Measurements from ENCODE around the gene GRIA1. TPM values are rescaled to one million over a fixed set of nuclear protein-coding genes. Genes with fewer than 3 reads are reported as not detected.

Gene GRIA1
- total RNA-seq, 1 donor from 2014 or later = 3.3 TPM

GRCh38 chr5:153476767-153477166 is 13.7 kb upstream of the GRIA1 start:
- Histone ChIP-seq H3K4me2 (no peak overlapping the region), H3F3A (ENCODE audit: low read depth) (no peaks in the 10 kb centered on the region), H3K9ac (no peak overlapping the region), H3K4me1 (no peaks in the 10 kb centered on the region), H2AFZ (replicated peaks) (no peak overlapping the region), H3K36me3 (no peaks in the 10 kb centered on the region), H3K9me3 (ENCODE audit: low read depth) (no peaks in the 10 kb centered on the region), H3K27ac (no peak overlapping the region), H3K79me2 (ENCODE audit: low read depth) (no peaks in the 10 kb centered on the region), H3K27me3 (no peaks in the 10 kb centered on the region), H3K4me3 (no peak overlapping the region), H4K20me1 (ENCODE audit: low read depth) (no peaks in the 10 kb centered on the region)
- Mint-ChIP-seq H3K27me3 (ENCODE audit: insufficient read depth, low read depth) (no peaks in the 10 kb centered on the region), H3K4me1 (peaks cover 3% of the 10 kb centered on the region), H3K9me3 (peaks cover 11% of the 10 kb centered on the region), H3K27ac (no peak overlapping the region), H3K4me3 (no peak overlapping the region), H3K36me3 (no peaks in the 10 kb centered on the region)
- DNase-seq (ENCODE audit: low spot score) = no peak
- no peak for TF ChIP-seq EZH2 (IDR thresholded peaks at IDR 0.05)
- no peak for TF ChIP-seq EZH2phosphoT487 (IDR thresholded peaks at IDR 0.05)

- H3K79me2 ChIP-seq (ENCODE audit: low read depth) = no peaks in the 10 kb centered on the region
- H3K27ac Mint-ChIP-seq = no peak overlapping the region
- H3K9me3 Mint-ChIP-seq = peaks cover 3% of the 10 kb centered on the region
- H3K9me3 ChIP-seq (ENCODE audit: low read depth) = no peaks in the 10 kb centered on the region
- H3K4me1 Mint-ChIP-seq = peaks cover 3% of the 10 kb centered on the region
- no peaks in the 10 kb centered on the region for H3K27me3 ChIP-seq
- H3K9ac ChIP-seq = no peak overlapping the region
- no peak overlapping the region for H3K4me2 ChIP-seq
- no peak for TF ChIP-seq EZH2 (IDR thresholded peaks at IDR 0.05)
- TF ChIP-seq CTCF (IDR thresholded peaks at IDR 0.05) = no peak
- no peak for TF ChIP-seq EZH2phosphoT487 (IDR thresholded peaks at IDR 0.05)
- H3K4me3 ChIP-seq = no peak overlapping the region
- no peak overlapping the region for H2AFZ ChIP-seq (replicated peaks)
- no peak overlapping the region for H3K4me3 Mint-ChIP-seq
- no peak overlapping the region for H3K27ac ChIP-seq
- no peaks in the 10 kb centered on the region for H3K36me3 Mint-ChIP-seq
- H3F3A ChIP-seq (ENCODE audit: low read depth) = no peaks in the 10 kb centered on the region
- H4K20me1 ChIP-seq (ENCODE audit: low read depth) = no peaks in the 10 kb centered on the region
- no peak for DNase-seq (ENCODE audit: low spot score)
- H3K36me3 ChIP-seq = no peaks in the 10 kb centered on the region
- no peaks in the 10 kb centered on the region for H3K27me3 Mint-ChIP-seq (ENCODE audit: insufficient read depth, low read depth)
- no peaks in the 10 kb centered on the region for H3K4me1 ChIP-seq
Observed at GRCh38 chr5:153480401-153480800, 10.1 kb upstream of the GRIA1 start.

DNA sequence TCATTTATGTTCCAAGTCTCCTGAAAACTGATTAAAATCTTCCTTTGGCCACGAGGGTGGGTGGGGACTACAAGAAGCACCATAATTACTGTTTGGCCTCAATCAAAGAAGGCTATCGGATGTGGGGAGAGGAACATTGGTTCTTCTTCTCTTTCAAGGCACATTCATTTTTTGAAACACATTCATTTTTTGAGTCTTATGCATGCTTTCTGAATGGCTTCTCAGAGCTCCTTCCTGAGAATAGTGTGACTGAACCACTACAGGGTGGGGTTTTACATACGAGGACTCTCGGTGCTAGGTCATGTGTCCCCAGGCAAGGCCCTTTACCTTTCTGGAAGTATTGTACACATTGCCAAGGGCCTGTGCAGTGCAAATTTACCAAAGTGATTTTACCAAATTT is 7.0 kb upstream of the GRIA1 start:
- H3K4me2 ChIP-seq = no peak overlapping the region
- H3K9me3 ChIP-seq (ENCODE audit: low read depth) = no peaks in the 10 kb centered on the region
- Mint-ChIP-seq H3K4me3 (no peak overlapping the region), H3K4me1 (peaks cover 6% of the 10 kb centered on the region), H3K36me3 (no peaks in the 10 kb centered on the region), H3K27me3 (ENCODE audit: insufficient read depth, low read depth) (no peaks in the 10 kb centered on the region), H3K9me3 (no peaks in the 10 kb centered on the region), H3K27ac (no peak overlapping the region)
- H3F3A ChIP-seq (ENCODE audit: low read depth) = no peaks in the 10 kb centered on the region
- H3K79me2 ChIP-seq (ENCODE audit: low read depth) = no peaks in the 10 kb centered on the region
- peaks cover 6% of the 10 kb centered on the region for H3K4me1 ChIP-seq
- H4K20me1 ChIP-seq (ENCODE audit: low read depth) = no peaks in the 10 kb centered on the region
- no peak overlapping the region for H2AFZ ChIP-seq (replicated peaks)
- no peaks in the 10 kb centered on the region for H3K36me3 ChIP-seq
- no peak for DNase-seq (ENCODE audit: low spot score)
- H3K4me3 ChIP-seq = no peak overlapping the region
- H3K27me3 ChIP-seq = no peaks in the 10 kb centered on the region
- H3K27ac ChIP-seq = no peak overlapping the region
- no peak overlapping the region for H3K9ac ChIP-seq
- TF ChIP-seq EZH2phosphoT487 (IDR thresholded peaks at IDR 0.05) = no peak
- TF ChIP-seq EZH2 (IDR thresholded peaks at IDR 0.05) = no peak
- no peak for TF ChIP-seq CTCF (IDR thresholded peaks at IDR 0.05)

- H3F3A ChIP-seq (ENCODE audit: low read depth) = peaks cover 5% of the 10 kb centered on the region
- H4K20me1 ChIP-seq (ENCODE audit: low read depth) = no peaks in the 10 kb centered on the region
- H3K27me3 Mint-ChIP-seq (ENCODE audit: insufficient read depth, low read depth) = no peaks in the 10 kb centered on the region
- H2AFZ ChIP-seq (replicated peaks) = no peak overlapping the region
- no peaks in the 10 kb centered on the region for H3K79me2 ChIP-seq (ENCODE audit: low read depth)
- peaks cover 16% of the 10 kb centered on the region for H3K4me1 Mint-ChIP-seq
- H3K27me3 ChIP-seq = no peaks in the 10 kb centered on the region
- TF ChIP-seq CTCF (IDR thresholded peaks at IDR 0.05) (no peak), EZH2 (IDR thresholded peaks at IDR 0.05) (no peak), EZH2phosphoT487 (IDR thresholded peaks at IDR 0.05) (no peak)
- H3K9me3 ChIP-seq (ENCODE audit: low read depth) = no peaks in the 10 kb centered on the region
- H3K4me1 ChIP-seq = peaks cover 15% of the 10 kb centered on the region
- no peak overlapping the region for H3K27ac Mint-ChIP-seq
- no peaks in the 10 kb centered on the region for H3K36me3 Mint-ChIP-seq
- no peak for DNase-seq (ENCODE audit: low spot score)
- H3K9ac ChIP-seq = no peak overlapping the region
- no peak overlapping the region for H3K4me2 ChIP-seq
- H3K9me3 Mint-ChIP-seq = no peaks in the 10 kb centered on the region
- no peak overlapping the region for H3K4me3 Mint-ChIP-seq
- no peak overlapping the region for H3K4me3 ChIP-seq
- no peak overlapping the region for H3K27ac ChIP-seq
- H3K36me3 ChIP-seq = no peaks in the 10 kb centered on the region
Observed at GRCh38 chr5:153485641-153486040, 4.8 kb upstream of the GRIA1 start.

Data from neural progenitor cell (in vitro differentiated cells).